Heart right ventricle (tissue), 16 donors: ENCODE results near the gene LRP5. TPM values are rescaled to one million over a fixed set of nuclear protein-coding genes. Genes with fewer than 3 reads are reported as not detected.

Experiments
- ATAC-seq, 8 donors: fragments of 200-7000 bp; cut with Tn5 transposase; one replicate each; pipeline ENCODE4 v1.9.1; 2020; ENCODE audit warnings: mild to moderate bottlenecking in 8 of 8, moderate library complexity in 8 of 8, moderate number of reproducible peaks in 1 of 8
- DNase-seq, 2 donors: peaks; one replicate each; pipeline ENCODE4 v3.0.0-alpha.2; 2020
- H3K27ac ChIP-seq, 10 donors: fragments of 200-600 bp; sonication (generic) in 2 of 10; one replicate each; pipeline versions ENCODE4 v1.5.0 to v1.8.0; 2020 to 2022; ENCODE audit warnings: mild to moderate bottlenecking in 3 of 10
- H3K27me3 ChIP-seq, 7 donors: fragments of 200-600 bp; one replicate each; pipeline ENCODE4 v1.8.0; 2021 to 2022; ENCODE audit warnings: mild to moderate bottlenecking in 2 of 7
- H3K36me3 ChIP-seq, 9 donors: fragments of 200-600 bp; sonication (generic) in 1 of 9; one replicate each; pipeline versions ENCODE4 v1.5.0 to v1.8.0; 2020 to 2022; ENCODE audit warnings: mild to moderate bottlenecking in 2 of 9
- H3K4me1 ChIP-seq, 9 donors: fragments of 200-600 bp; sonication (generic) in 1 of 9; one replicate each; pipeline versions ENCODE4 v1.5.0 to v1.8.0; 2020 to 2022; ENCODE audit warnings: mild to moderate bottlenecking in 4 of 9
- H3K4me3 ChIP-seq, 10 donors: fragments of 200-600 bp; sonication (generic) in 2 of 10; one replicate each; pipeline versions ENCODE4 v1.5.0 to v1.8.0; 2020 to 2022; ENCODE audit warnings: mild to moderate bottlenecking in 7 of 10, moderate library complexity in 2 of 10
- H3K9me3 ChIP-seq, 11 donors: fragments of 200-600 bp in 10 of 11; sonication (generic) in 2 of 11; one replicate each; pipeline versions ENCODE4 v1.5.0 to v1.8.0; 2013 to 2022; ENCODE audit warnings: mild to moderate bottlenecking in 2 of 11, control low read depth in 1 of 11, moderate library complexity in 1 of 11
- CTCF ChIP-seq, 9 donors: fragments of 200-600 bp; sonication (generic) in 2 of 9; IDR thresholded peaks; one replicate each; pipeline versions ENCODE4 v1.5.0 to v1.8.0; 2021 to 2022; ENCODE audit warnings: antibody characterized with exemption in 9 of 9, mild to moderate bottlenecking in 5 of 9, moderate library complexity in 1 of 9
- WGBS, 2 donors: extraction: QIAGEN DNeasy Blood & Tissue Kit; methylation state at CpG; one replicate each; pipeline ENCODE4 v1.1.7; 2013; ENCODE audit warnings: inconsistent platforms in 1 of 2; 5-methylcytosine and 5-hydroxymethylcytosine counted together
- intact Hi-C, 10 donors: fragments of 100-400 bp; cut with DNase I; formaldehyde crosslinking; loops; one replicate each; pipeline versions ENCODE4 v1.11.1 to v1.14.2; 2022
- polyA plus RNA-seq, 2 donors: library from polyadenylated mRNA; stranded (reverse); fragments of 200-250 nt; gene quantifications; one replicate each; pipeline ENCODE4 v1.2.3, GENCODE V29; 2013
- total RNA-seq, 10 donors: library from RNA; stranded (reverse); fragmentation: NEBNext Ultra II Directional in 3 of 10; extraction: Animal tissue kit (Norgen Biotek cat#: 25700) in 3 of 10; gene quantifications; one replicate each; pipeline versions ENCODE4 v1.2.1 to v1.2.4, GENCODE V29; 2021 to 2023
- donor health status: Arrhythmogenic right ventricular cardiomyopathy.
- donor health status: ischemic (EF 13 %, LVEDD 7.1; RV severe dilation, severe dysfunction).
- donor health status: healthy with polysubstance abuse.
- donor health status: DM: no; HTN: yes; CAD: no.
- donor health status: DM: no; HTN: no; CAD: no.
- donor health status: ischemic (EF 25% LVEDD 6.9; RV normal size, moderate dysfunction).
- donor health status: ischemic (EF 25% LVEDD 5.7; RV mildly dilated, moderate dysfunction).
- donor health status: healthy.
- donor health status: DM: yes; HTN: yes; CAD: no.
- donor health status: Ischemic cardiomyopathy.
- donor health status: ischemic (EF 35%, LVEDD 5.7; RV mildly dilated, moderate dysfunction).
- donor health status: nonischemic (EF 11% LVEDD 7.7; RV severe dilation, severe dysfunction).
- donor health status: DM: yes; HTN: yes; CAD: no.
- donor health status: PGD.
- donor health status: ischemic (EF 29% LVEDD 5.4; RV normal size, mild dysfunction).
- donor health status: nonischemic (EF 23%, LVEDD 6.1; RV moderate dilation, normal function).

Gene LRP5
- total and polyA plus RNA-seq, 12 donors, result 23.2 to 73.3 (median 46.3) TPM

DNA sequence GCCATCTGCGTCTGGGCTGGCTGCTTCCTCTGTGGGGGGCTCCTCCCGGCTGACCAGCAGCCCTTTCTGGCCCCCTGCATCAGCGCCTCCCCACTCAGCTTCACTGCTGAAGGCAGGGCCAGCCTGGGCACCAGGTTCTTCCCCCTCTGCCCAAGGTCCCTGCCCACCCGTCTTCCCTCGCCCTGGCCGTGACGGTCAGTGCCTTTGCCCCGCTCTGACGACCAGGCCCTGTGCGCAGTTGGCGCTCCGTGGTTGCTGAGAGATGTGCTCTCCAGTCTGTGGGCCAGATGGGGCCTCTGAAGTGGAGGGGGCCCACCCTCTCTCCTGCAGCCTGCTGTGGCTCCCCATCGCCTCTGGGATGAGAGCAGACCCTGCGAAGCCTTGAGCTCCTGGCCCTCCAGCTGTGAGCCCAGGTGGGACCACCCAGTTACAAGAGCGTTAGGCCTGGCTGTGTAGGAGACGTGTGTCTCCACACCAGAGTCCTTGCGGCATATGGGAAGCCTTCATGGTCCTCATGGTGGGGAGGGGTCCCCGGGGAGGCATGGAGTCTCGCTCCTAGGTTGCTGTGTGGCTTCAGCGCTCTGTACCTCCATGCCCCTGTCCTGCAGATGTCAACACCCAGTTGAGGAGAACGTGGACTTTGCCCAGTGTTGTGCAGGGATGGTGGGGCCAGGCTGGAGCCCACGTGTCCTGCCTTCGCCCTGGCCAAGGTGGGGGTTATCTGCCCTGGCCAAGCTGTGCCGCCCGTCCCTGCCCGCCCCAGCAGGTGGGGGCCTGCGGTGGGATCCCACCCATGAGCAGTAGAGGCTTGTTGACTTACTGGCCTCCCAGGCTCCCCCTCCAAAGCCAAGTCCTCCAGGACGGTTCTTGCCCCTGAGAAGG lies 14.2 kb downstream of the LRP5 start:
- Histone ChIP-seq H3K27me3 (peaks cover 0 to 5% (median 0%) of the 10 kb centered on the region in 7 donors), H3K36me3 (no peaks in the 10 kb centered on the region), H3K9me3 (no peaks in the 10 kb centered on the region), H3K4me3 (no peak overlapping the region), H3K27ac (peak overlapping the region in 1 of 10 donors; percentile 88), H3K4me1 (peaks cover 43 to 98% (median 81%) of the 10 kb centered on the region in 9 donors)
- ATAC-seq (no peak), DNase-seq (no peak)
- 92% methylated on average over 28 of the region's 28 CpGs for WGBS, 2 donors
- no peak for TF ChIP-seq CTCF (IDR thresholded peaks at IDR 0.05)
- intact Hi-C loops, result no loop called here

DNA sequence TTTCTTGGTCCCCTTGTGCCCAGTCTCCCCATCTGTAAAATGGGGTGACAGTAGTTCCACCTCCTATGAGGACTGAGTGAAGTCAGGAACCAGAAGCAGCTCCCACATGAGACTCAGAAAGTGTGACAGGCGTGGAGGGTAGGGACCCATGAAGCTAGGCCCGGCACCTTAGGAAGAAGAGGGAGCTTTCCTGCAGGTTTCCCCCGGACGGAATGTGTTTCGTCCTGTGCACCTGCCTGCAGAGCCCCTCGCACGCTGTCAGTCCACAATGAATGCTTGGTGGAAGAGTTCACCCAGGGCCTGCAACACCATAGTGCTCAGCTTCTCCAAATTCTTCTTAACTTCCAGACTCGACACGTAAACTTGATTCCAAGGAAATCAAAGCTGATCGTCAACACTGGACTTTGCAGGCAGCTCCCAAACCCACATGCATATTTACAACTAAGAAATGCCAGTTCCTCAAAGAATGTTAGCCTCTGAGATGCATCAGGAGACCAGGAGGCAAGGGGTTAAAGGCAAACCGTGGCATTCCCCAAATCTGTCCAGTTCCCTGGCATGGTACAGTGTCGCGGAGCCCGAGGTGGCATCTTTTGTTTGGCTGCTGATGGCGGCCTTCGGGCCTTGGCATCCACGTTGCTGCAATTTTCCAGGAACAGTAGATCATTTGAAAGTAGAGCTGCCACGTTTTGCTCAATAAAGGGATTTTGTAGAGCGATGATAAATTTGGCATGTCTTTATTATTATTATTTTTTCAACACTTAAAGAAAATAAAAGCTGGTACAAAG lies 15.4 kb downstream of the LRP5 start:
- no peak for TF ChIP-seq CTCF (IDR thresholded peaks at IDR 0.05)
- no peaks in the 10 kb centered on the region for H3K9me3 ChIP-seq
- intact Hi-C loops, result no loop called here
- peak overlapping the region in 8 of 10 donors; percentile 5 to 88 (median 41) for H3K27ac ChIP-seq
- ATAC-seq, result no peak
- 47 to 48% methylated on average over 19 of the region's 19 CpGs for WGBS, 2 donors
- no peak for DNase-seq
- H3K27me3 ChIP-seq, result peaks cover 0 to 5% (median 0%) of the 10 kb centered on the region in 7 donors
- peak overlapping the region in 1 of 10 donors; percentile 21 for H3K4me3 ChIP-seq
- H3K36me3 ChIP-seq, result no peaks in the 10 kb centered on the region
- H3K4me1 ChIP-seq, result peaks cover 40 to 98% (median 84%) of the 10 kb centered on the region in 9 donors

GRCh38 chr11:68328374-68329091 lies 16.1 kb downstream of the LRP5 start:
- H3K4me3 ChIP-seq, result peak overlapping the region in 1 of 10 donors; percentile 21
- H3K4me1 ChIP-seq, result peaks cover 40 to 98% (median 84%) of the 10 kb centered on the region in 9 donors
- ATAC-seq (peak; percentile 23 to 69 (median 50)), DNase-seq (peak; percentile 51 to 57)
- TF ChIP-seq CTCF (IDR thresholded peaks at IDR 0.05), result no peak
- H3K27me3 ChIP-seq, result peaks cover 0 to 5% (median 0%) of the 10 kb centered on the region in 7 donors
- 39 to 44% methylated on average over 25 of the region's 25 CpGs for WGBS, 2 donors
- intact Hi-C loops, result no loop called here
- H3K9me3 ChIP-seq, result no peaks in the 10 kb centered on the region
- no peaks in the 10 kb centered on the region for H3K36me3 ChIP-seq
- peak overlapping the region in 8 of 10 donors; percentile 5 to 88 (median 41) for H3K27ac ChIP-seq

DNA sequence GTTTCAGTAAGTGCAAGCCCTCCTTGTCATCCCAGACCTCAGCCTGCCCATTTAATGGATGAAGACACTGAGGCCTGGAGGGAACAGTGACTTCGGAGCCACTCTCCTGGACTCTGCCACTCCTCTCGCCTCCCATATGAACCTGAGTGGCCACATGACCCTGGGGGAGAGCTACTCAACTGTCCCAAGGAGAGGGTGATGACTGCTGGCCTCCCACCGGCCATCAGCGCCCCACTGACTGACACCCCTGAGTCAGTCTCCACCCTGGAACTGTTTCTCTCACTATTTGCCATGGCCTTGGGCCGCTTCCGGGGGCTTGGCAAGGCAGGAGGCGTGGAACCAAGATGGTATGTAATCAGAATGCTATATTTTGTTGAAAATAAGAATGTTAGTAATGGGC lies 17.1 kb downstream of the LRP5 start:
- H3K9me3 ChIP-seq, result no peaks in the 10 kb centered on the region
- ATAC-seq (no peak), DNase-seq (no peak)
- 79 to 86% methylated on average over 7 of the region's 7 CpGs for WGBS, 2 donors
- intact Hi-C loops, result no loop called here
- no peak overlapping the region for H3K4me3 ChIP-seq
- H3K27me3 ChIP-seq, result peaks cover 0 to 5% (median 0%) of the 10 kb centered on the region in 7 donors
- peaks cover 40 to 91% (median 83%) of the 10 kb centered on the region in 9 donors for H3K4me1 ChIP-seq
- peak overlapping the region in 6 of 10 donors; percentile 45 to 88 (median 76) for H3K27ac ChIP-seq
- no peak for TF ChIP-seq CTCF (IDR thresholded peaks at IDR 0.05)
- H3K36me3 ChIP-seq, result no peaks in the 10 kb centered on the region
